HCT116 (cell line): ENCODE measurements around the gene RAB41. TPM values are rescaled to one million over a fixed set of nuclear protein-coding genes. Genes with fewer than 3 reads are reported as not detected.

Experiments
- ATAC-seq: fragments of 200-7000 bp; cut with Tn5 transposase; 2 replicates; pipeline ENCODE4 v1.9.1; 2020; ENCODE audit warnings: mild to moderate bottlenecking, moderate library complexity
- BruUV-seq: library from RNA; stranded (reverse); fragments of 400-500 nt; replicated peaks from 2 replicates; lab custom pipeline; 2021; lab: Mats Ljungman, UMichigan
- CTCF ChIA-PET: fragments of 300-600 bp; sonication (Branson Sonifier 250); formaldehyde crosslinking; loops from one replicate; lab custom pipeline; 2021; ENCODE audit warnings: antibody characterized with exemption; lab: Charles Lee
- POLR2A ChIA-PET: fragments of 300-600, 350-600 bp; sonication (Branson Sonifier 250); formaldehyde crosslinking; loops from one replicate; lab custom pipeline; 2021; ENCODE audit warnings: antibody characterized with exemption; lab: Charles Lee
- RAD21 ChIA-PET, 2 experiments: fragments of 300-600 bp; sonication (Branson Sonifier 250); formaldehyde crosslinking; loops; one replicate each; lab custom pipeline; 2023; ENCODE audit warnings: low total read pairs in 2 of 2; ENCODE audit not compliant: uncharacterized antibody in 2 of 2, unreplicated experiment in 2 of 2, low non-redundant PET in 1 of 2; lab: Charles Lee
- DNase-seq: peaks from one replicate; pipeline ENCODE4 v3.0.0-alpha.2; 2010; ENCODE audit warnings: low read depth, low spot score
- H2AFZ ChIP-seq: fragments of 200-600 bp; shearing (Covaris generic), sonication (generic); 2 replicates; pipeline ENCODE4 v1.6.1; 2017; ENCODE audit warnings: low read depth, mixed run types, mixed read lengths, antibody characterized with exemption, low read length; ENCODE audit not compliant: poor library complexity, severe bottlenecking
- H3K27ac ChIP-seq: 2 replicates; pipeline ENCODE4 v1.5.1; 2012; ENCODE audit warnings: low read depth, low read length
- H3K27me3 ChIP-seq: fragments of 200-600 bp; sonication (generic); 2 replicates; pipeline ENCODE4 v1.6.1; 2016; ENCODE audit warnings: mixed run types, low read length, mixed read lengths; ENCODE audit not compliant: insufficient read depth
- H3K36me3 ChIP-seq, 2 experiments: fragments of 200-500 bp in 1 of 2; fragments of 200-600 bp in 1 of 2; sonication (Bioruptor generic) in 1 of 2; sonication (generic) in 1 of 2; 2 replicates each; pipeline versions ENCODE4 v1.5.1 to v1.6.1; 2014 to 2016; ENCODE audit warnings: low read length in 2 of 2, inconsistent platforms in 1 of 2, mixed read lengths in 1 of 2, mixed run types in 1 of 2; ENCODE audit not compliant: insufficient read depth in 2 of 2, control insufficient read depth in 1 of 2
- H3K4me1 ChIP-seq, 2 experiments: fragments of 200-600 bp in 1 of 2; sonication (generic) in 1 of 2; 2 replicates each; pipeline versions ENCODE4 v1.5.1 to v1.6.1; 2012 to 2017; ENCODE audit warnings: low read length in 2 of 2, inconsistent platforms in 1 of 2, mild to moderate bottlenecking in 1 of 2, mixed read lengths in 1 of 2, mixed run types in 1 of 2, moderate library complexity in 1 of 2; ENCODE audit not compliant: insufficient read depth in 2 of 2, control insufficient read depth in 1 of 2
- H3K4me2 ChIP-seq: fragments of 200-600 bp; sonication (generic); 2 replicates; pipeline ENCODE4 v1.6.1; 2017; ENCODE audit warnings: mixed run types, low read length, mixed read lengths
- H3K4me3 ChIP-seq, 2 experiments: fragments of 200-600 bp in 1 of 2; sonication (generic) in 1 of 2; replicated peaks in 1 of 2; 2 replicates each; pipeline ENCODE4 v1.5.1; 2011 to 2016; ENCODE audit warnings: low read length in 2 of 2, control low read depth in 1 of 2, low read depth in 1 of 2, mild to moderate bottlenecking in 1 of 2, mixed read lengths in 1 of 2, mixed run types in 1 of 2
- H3K79me2 ChIP-seq: fragments of 200-600 bp; sonication (generic); 2 replicates; pipeline ENCODE4 v1.6.1; 2017; ENCODE audit warnings: mild to moderate bottlenecking, mixed run types, low read length, moderate library complexity, mixed read lengths; ENCODE audit not compliant: insufficient read depth
- H3K9ac ChIP-seq: fragments of 200-600 bp; sonication (generic); 2 replicates; pipeline ENCODE4 v1.6.1; 2016; ENCODE audit warnings: low read length, mixed read lengths
- H3K9me2 ChIP-seq: fragments of 200-600 bp; sonication (generic), shearing (Covaris generic); 2 replicates; pipeline ENCODE4 v1.6.1; 2017; ENCODE audit warnings: mixed run types, mild to moderate bottlenecking, moderate library complexity; ENCODE audit not compliant: insufficient read depth
- H3K9me3 ChIP-seq, 2 experiments: fragments of 200-500 bp in 1 of 2; fragments of 200-600 bp in 1 of 2; sonication (Bioruptor generic) in 1 of 2; sonication (generic) in 1 of 2; 2 replicates each; pipeline ENCODE4 v1.6.1; 2014 to 2017; ENCODE audit warnings: low read length in 2 of 2, mixed read lengths in 2 of 2, inconsistent platforms in 1 of 2, low read depth in 1 of 2, mild to moderate bottlenecking in 1 of 2, mixed run types in 1 of 2, moderate library complexity in 1 of 2; ENCODE audit not compliant: control insufficient read depth in 1 of 2, insufficient read depth in 1 of 2
- H4K20me1 ChIP-seq: fragments of 200-600 bp; sonication (generic), shearing (Covaris generic); 2 replicates; pipeline ENCODE4 v1.6.1; 2017; ENCODE audit warnings: mixed run types, mild to moderate bottlenecking, moderate library complexity; ENCODE audit not compliant: insufficient read depth
- ATF3 ChIP-seq: IDR thresholded peaks from 2 replicates; pipeline ENCODE4 v1.6.1; 2012
- CBX3 ChIP-seq: IDR thresholded peaks from 2 replicates; pipeline ENCODE4 v1.6.1; 2012; ENCODE audit warnings: low read depth
- CEBPB ChIP-seq: IDR thresholded peaks from 2 replicates; pipeline ENCODE4 v1.6.1; 2012; ENCODE audit warnings: low read depth
- EGR1 ChIP-seq: IDR thresholded peaks from 2 replicates; pipeline ENCODE4 v1.6.1; 2012; ENCODE audit warnings: low read depth
- ELF1 ChIP-seq: IDR thresholded peaks from 2 replicates; pipeline ENCODE4 v1.6.1; 2012; ENCODE audit warnings: low read depth, borderline replicate concordance
- EZH2phosphoT487 ChIP-seq: fragments of 200-600 bp; IDR thresholded peaks from 2 replicates; pipeline ENCODE4 v1.6.1; 2018; ENCODE audit warnings: antibody characterized with exemption, borderline replicate concordance
- FOSL1 ChIP-seq: IDR thresholded peaks from 2 replicates; pipeline ENCODE4 v1.6.1; 2012; ENCODE audit warnings: low read depth
- JUND ChIP-seq: IDR thresholded peaks from 2 replicates; pipeline ENCODE4 v1.6.1; 2012
- POLR2A ChIP-seq: IDR thresholded peaks from 2 replicates; pipeline ENCODE4 v1.7.0; 2011; ENCODE audit warnings: borderline replicate concordance; ENCODE audit not compliant: insufficient read depth, insufficient read length; ENCODE audit errors: extremely low read depth
- RAD21 ChIP-seq: IDR thresholded peaks from 2 replicates; pipeline ENCODE4 v1.6.1; 2012; ENCODE audit warnings: low read depth, mild to moderate bottlenecking
- REST ChIP-seq: IDR thresholded peaks from 2 replicates; pipeline ENCODE4 v1.6.1; 2012; ENCODE audit warnings: low read depth
- SIN3A ChIP-seq: IDR thresholded peaks from 2 replicates; pipeline ENCODE4 v1.6.1; 2012; ENCODE audit warnings: low read depth
- SP1 ChIP-seq: IDR thresholded peaks from 2 replicates; pipeline ENCODE4 v1.6.1; 2012; ENCODE audit warnings: low read depth
- SRF ChIP-seq: IDR thresholded peaks from 2 replicates; pipeline ENCODE4 v1.6.1; 2012; ENCODE audit warnings: low read depth
- YY1 ChIP-seq: IDR thresholded peaks from 2 replicates; pipeline ENCODE4 v1.6.1; 2011; ENCODE audit warnings: low read length, low read depth, moderate library complexity, mild to moderate bottlenecking; ENCODE audit not compliant: insufficient replicate concordance; ENCODE audit errors: extremely low read depth
- ZBTB33 ChIP-seq: IDR thresholded peaks from 2 replicates; pipeline ENCODE4 v1.6.1; 2011; ENCODE audit warnings: mild to moderate bottlenecking, low read length, moderate library complexity; ENCODE audit not compliant: insufficient replicate concordance; ENCODE audit errors: extremely low read depth
- ZFX ChIP-seq: fragments of 450-650 bp; IDR thresholded peaks from 2 replicates; pipeline ENCODE4 v1.6.1; 2017
- ZNF274 ChIP-seq: fragments of 200-500 bp; sonication (Bioruptor generic); IDR thresholded peaks from 2 replicates; pipeline ENCODE4 v1.6.1; 2014; ENCODE audit warnings: mild to moderate bottlenecking, low read depth, low read length, inconsistent platforms
- intact Hi-C: fragments of 100-400 bp; cut with micrococcal nuclease; formaldehyde crosslinking; loops from 2 replicates; pipeline ENCODE4 v1.10.0; 2022
- total RNA-seq: library from RNA; stranded (reverse); gene quantifications from one replicate; pipeline ENCODE4 v1.2.1, GENCODE V29; 2021; ENCODE audit not compliant: unreplicated experiment
- TF ChIP-seq, protein P1 (sequence below), 3 experiments: fragments of 200-600 bp in 1 of 3; sonication (generic) in 1 of 3; IDR thresholded peaks in 2 of 3; conservative IDR thresholded peaks in 1 of 3; 2 replicates each; pipeline ENCODE4 v1.5.1; 2012 to 2017; ENCODE audit warnings: low read depth in 2 of 3, low read length in 2 of 3, antibody characterized with exemption in 1 of 3, borderline replicate concordance in 1 of 3, control low read depth in 1 of 3, mild to moderate bottlenecking in 1 of 3, mixed read lengths in 1 of 3, mixed run types in 1 of 3, moderate library complexity in 1 of 3; ENCODE audit not compliant: insufficient read depth in 1 of 3
- TF ChIP-seq, protein P2 (sequence below): IDR thresholded peaks from 2 replicates; pipeline ENCODE4 v1.6.1; 2012

The RAB41 gene
- total RNA-seq, 1 experiment from 2014 or later: not detected

- POLR2A ChIA-PET: interaction anchor here (1.0 kb wide), 1 partner anchor 9 kb away, joined by 3 read pairs; no protein-coding TSS in a partner anchor
- no TSS peak for BruUV-seq
- TF ChIP-seq RAD21 (no peak), ZFX (no peak), ATF3 (peak; percentile 25; the same call in 1 of the 2 replicates), YY1 (no peak), ZBTB33 (no peak), FOSL1 (peak; percentile 81), SIN3A (no peak), CEBPB (peak; percentile 70), EGR1 (no peak), SRF (no peak), REST (no peak), ELF1 (no peak), ZNF274 (no peak), POLR2A (no peak), EZH2phosphoT487 (no peak), CBX3 (no peak), JUND (peak; percentile 73), SP1 (peak; percentile 41; the same call in 1 of the 2 replicates)
- TF ChIP-seq, protein P1, sequence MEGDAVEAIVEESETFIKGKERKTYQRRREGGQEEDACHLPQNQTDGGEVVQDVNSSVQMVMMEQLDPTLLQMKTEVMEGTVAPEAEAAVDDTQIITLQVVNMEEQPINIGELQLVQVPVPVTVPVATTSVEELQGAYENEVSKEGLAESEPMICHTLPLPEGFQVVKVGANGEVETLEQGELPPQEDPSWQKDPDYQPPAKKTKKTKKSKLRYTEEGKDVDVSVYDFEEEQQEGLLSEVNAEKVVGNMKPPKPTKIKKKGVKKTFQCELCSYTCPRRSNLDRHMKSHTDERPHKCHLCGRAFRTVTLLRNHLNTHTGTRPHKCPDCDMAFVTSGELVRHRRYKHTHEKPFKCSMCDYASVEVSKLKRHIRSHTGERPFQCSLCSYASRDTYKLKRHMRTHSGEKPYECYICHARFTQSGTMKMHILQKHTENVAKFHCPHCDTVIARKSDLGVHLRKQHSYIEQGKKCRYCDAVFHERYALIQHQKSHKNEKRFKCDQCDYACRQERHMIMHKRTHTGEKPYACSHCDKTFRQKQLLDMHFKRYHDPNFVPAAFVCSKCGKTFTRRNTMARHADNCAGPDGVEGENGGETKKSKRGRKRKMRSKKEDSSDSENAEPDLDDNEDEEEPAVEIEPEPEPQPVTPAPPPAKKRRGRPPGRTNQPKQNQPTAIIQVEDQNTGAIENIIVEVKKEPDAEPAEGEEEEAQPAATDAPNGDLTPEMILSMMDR (IDR thresholded peaks at IDR 0.05 in 2 of 3, conservative IDR thresholded peaks at IDR 0.05 in 1 of 3; ENCODE audit: borderline replicate concordance in 1 of 3, insufficient read depth in 1 of 3, low read depth in 2 of 3, low read length in 2 of 3): no peak
- TF ChIP-seq, protein P2, sequence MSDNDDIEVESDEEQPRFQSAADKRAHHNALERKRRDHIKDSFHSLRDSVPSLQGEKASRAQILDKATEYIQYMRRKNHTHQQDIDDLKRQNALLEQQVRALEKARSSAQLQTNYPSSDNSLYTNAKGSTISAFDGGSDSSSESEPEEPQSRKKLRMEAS: no peak
These were observed 28.5 kb upstream of the RAB41 start for GRCh38 chrX:70253377-70254062.

More at GRCh38 chrX:70253377-70254062, 28.5 kb upstream of the RAB41 start:
- H3K79me2 ChIP-seq: no peaks in the 10 kb centered on the region
- peak overlapping the region; percentile 33 for H2AFZ ChIP-seq
- H3K27ac ChIP-seq: peak overlapping the region; percentile 71
- peaks cover 16 to 46% of the 10 kb centered on the region in 2 experiments for H3K4me1 ChIP-seq
- H3K9ac ChIP-seq: peak overlapping the region; percentile 17; the same call in 1 of the 2 replicates
- no peaks in the 10 kb centered on the region for H4K20me1 ChIP-seq
- peak overlapping the region; percentile 66 for H3K4me2 ChIP-seq
- CTCF ChIA-PET: interaction anchor here (1.4 kb wide), 1 partner anchor 9 kb away, joined by 6 read pairs; no protein-coding TSS in a partner anchor
- peak overlapping the region in 1 of 2 experiments; percentile 13; a peak in 1 of 4 replicates for H3K4me3 ChIP-seq
- intact Hi-C loops: no loop called here
- no peaks in the 10 kb centered on the region for H3K9me3 ChIP-seq
- DNase-seq (peak; percentile 39), ATAC-seq (peak; percentile 51)
- no peaks in the 10 kb centered on the region for H3K9me2 ChIP-seq
- H3K36me3 ChIP-seq: no peaks in the 10 kb centered on the region
- RAD21 ChIA-PET: no interaction called here
- no peaks in the 10 kb centered on the region for H3K27me3 ChIP-seq
